WTC11 (cell line): Measurements from ENCODE around the gene SETD1B. TPM values are rescaled to one million over a fixed set of nuclear protein-coding genes. Genes with fewer than 3 reads are reported as not detected.

Source experiments
- ATAC-seq: fragments of 200-7000 bp; cut with Tn5 transposase; 2 replicates; pipeline ENCODE4 v1.10.0; 2021; ENCODE audit warnings: mild to moderate bottlenecking, moderate library complexity
- CTCF ChIA-PET: fragments of 300-600 bp; sonication (Branson Sonifier 250); formaldehyde crosslinking; loops from one replicate; lab custom pipeline; 2021; ENCODE audit warnings: antibody characterized with exemption; lab: Charles Lee
- POLR2A ChIA-PET: fragments of 350-600 bp; sonication (Branson Sonifier 250); formaldehyde crosslinking; loops from one replicate; lab custom pipeline; 2021; ENCODE audit warnings: antibody characterized with exemption; lab: Charles Lee
- DNase-seq: peaks from one replicate; pipeline ENCODE4 v3.0.0; 2021; ENCODE audit warnings: low spot score
- H3K27ac Mint-ChIP-seq: 2 replicates; pipeline ENCODE4 v1.8.0; 2021; ENCODE audit warnings: mixed read lengths
- H3K27me3 Mint-ChIP-seq: 2 replicates; pipeline ENCODE4 v1.8.0; 2021; ENCODE audit warnings: low read depth, mild to moderate bottlenecking, moderate library complexity, mixed read lengths
- H3K36me3 Mint-ChIP-seq: 2 replicates; pipeline ENCODE4 v1.8.0; 2021; ENCODE audit warnings: mixed read lengths
- H3K4me1 Mint-ChIP-seq: 2 replicates; pipeline ENCODE4 v1.8.0; 2022; ENCODE audit warnings: mixed read lengths
- H3K4me3 Mint-ChIP-seq: 2 replicates; pipeline ENCODE4 v1.8.0; 2021; ENCODE audit warnings: mild to moderate bottlenecking, moderate library complexity, mixed read lengths
- H3K9me3 Mint-ChIP-seq: 2 replicates; pipeline ENCODE4 v1.8.0; 2021; ENCODE audit warnings: mixed read lengths
- CBFB ChIP-seq: sonication (generic); formaldehyde crosslinking; IDR thresholded peaks from 2 replicates; pipeline ENCODE4 v1.8.1; 2022; ENCODE audit warnings: mild to moderate bottlenecking, low read depth, missing genetic modification reagents
- EMX1 ChIP-seq: fragments of 250-450 bp; sonication (Bioruptor Pico); IDR thresholded peaks from 2 replicates; pipeline ENCODE4 v1.8.0; 2021; ENCODE audit warnings: mild to moderate bottlenecking
- FOXK1 ChIP-seq: sonication (generic); formaldehyde crosslinking; IDR thresholded peaks from 2 replicates; pipeline ENCODE4 v1.8.0; 2022; ENCODE audit warnings: mild to moderate bottlenecking, moderate library complexity, missing genetic modification reagents
- FOXP1 ChIP-seq: sonication (generic); formaldehyde crosslinking; IDR thresholded peaks from 2 replicates; pipeline ENCODE4 v1.8.0; 2022; ENCODE audit warnings: missing genetic modification reagents, mild to moderate bottlenecking, moderate library complexity, borderline replicate concordance
- GTF2I ChIP-seq: fragments of 250-450 bp; sonication (Bioruptor Pico); conservative IDR thresholded peaks from 2 replicates; pipeline ENCODE4 v1.4.0; 2021; ENCODE audit warnings: mild to moderate bottlenecking
- IRF2 ChIP-seq: sonication (generic); formaldehyde crosslinking; IDR thresholded peaks from 2 replicates; pipeline ENCODE4 v1.8.0; 2022; ENCODE audit warnings: low read depth, missing genetic modification reagents, borderline replicate concordance
- NFE2L1 ChIP-seq: sonication (generic); formaldehyde crosslinking; IDR thresholded peaks from 2 replicates; pipeline ENCODE4 v1.8.1; 2023; ENCODE audit warnings: missing genetic modification reagents
- NFYB ChIP-seq: sonication (generic); formaldehyde crosslinking; conservative IDR thresholded peaks from 2 replicates; pipeline ENCODE4 v1.8.0; 2022; ENCODE audit warnings: low read depth, missing genetic modification reagents
- OVOL2 ChIP-seq: fragments of 250-450 bp; sonication (Bioruptor Pico); IDR thresholded peaks from 2 replicates; pipeline ENCODE4 v1.9.0; 2021; ENCODE audit warnings: mild to moderate bottlenecking, borderline replicate concordance
- SMAD3 ChIP-seq: sonication (generic); formaldehyde crosslinking; IDR thresholded peaks from 2 replicates; pipeline ENCODE4 v1.8.0; 2022; ENCODE audit warnings: missing genetic modification reagents, mild to moderate bottlenecking, borderline replicate concordance
- TCF7 ChIP-seq: sonication (generic); formaldehyde crosslinking; IDR thresholded peaks from 2 replicates; pipeline ENCODE4 v1.8.0; 2022; ENCODE audit warnings: mild to moderate bottlenecking, low read depth, missing genetic modification reagents, moderate library complexity
- ZNF232 ChIP-seq: sonication (generic); formaldehyde crosslinking; IDR thresholded peaks from 2 replicates; pipeline ENCODE4 v1.8.0; 2022; ENCODE audit warnings: mild to moderate bottlenecking, missing genetic modification reagents
- ZNF317 ChIP-seq: sonication (generic); formaldehyde crosslinking; IDR thresholded peaks from 2 replicates; pipeline ENCODE4 v1.8.1; 2023; ENCODE audit warnings: low read depth, mild to moderate bottlenecking, moderate library complexity, missing genetic modification reagents, borderline replicate concordance
- ZNF423 ChIP-seq: fragments of 250-450 bp; sonication (Bioruptor Pico); IDR thresholded peaks from 2 replicates; pipeline ENCODE4 v2.1.2; 2022; ENCODE audit warnings: mild to moderate bottlenecking, moderate library complexity
- total RNA-seq: library from RNA; stranded (reverse); gene quantifications from 3 replicates; pipeline ENCODE4 v1.2.3, GENCODE V29; 2021
- TF ChIP-seq, protein P1 (sequence below): sonication (generic); formaldehyde crosslinking; IDR thresholded peaks from 2 replicates; pipeline ENCODE4 v1.8.1; 2023; ENCODE audit warnings: mild to moderate bottlenecking, missing genetic modification reagents, moderate library complexity
- TF ChIP-seq, protein P2 (sequence below): fragments of 250-450 bp; sonication (Bioruptor Pico); IDR thresholded peaks from 2 replicates; pipeline ENCODE4 v1.9.0; 2021; ENCODE audit warnings: mild to moderate bottlenecking
- TF ChIP-seq, protein P3 (sequence below): fragments of 250-450 bp; sonication (Bioruptor Pico); IDR thresholded peaks from 2 replicates; pipeline ENCODE4 v1.9.0; 2021; ENCODE audit warnings: mild to moderate bottlenecking, borderline replicate concordance
- TF ChIP-seq, protein P4 (sequence below): sonication (generic); formaldehyde crosslinking; IDR thresholded peaks from 2 replicates; pipeline ENCODE4 v1.8.1; 2022; ENCODE audit warnings: low read depth, mild to moderate bottlenecking, moderate library complexity, missing genetic modification reagents, borderline replicate concordance
- TF ChIP-seq, protein P5 (sequence below): sonication (generic); formaldehyde crosslinking; IDR thresholded peaks from 2 replicates; pipeline ENCODE4 v1.8.0; 2023; ENCODE audit warnings: mild to moderate bottlenecking, missing genetic modification reagents
- TF ChIP-seq, protein P6 (sequence below): sonication (generic); formaldehyde crosslinking; conservative IDR thresholded peaks from 2 replicates; pipeline ENCODE4 v1.8.1; 2022; ENCODE audit warnings: mild to moderate bottlenecking, missing genetic modification reagents
- TF ChIP-seq, protein P7 (sequence below): fragments of 250-450 bp; sonication (Bioruptor Pico); IDR thresholded peaks from 2 replicates; pipeline ENCODE4 v1.9.0; 2021; ENCODE audit warnings: moderate library complexity, mild to moderate bottlenecking, inconsistent platforms, borderline replicate concordance

SETD1B gene
- total RNA-seq, 1 experiment from 2014 or later, result 19.5 TPM

DNA sequence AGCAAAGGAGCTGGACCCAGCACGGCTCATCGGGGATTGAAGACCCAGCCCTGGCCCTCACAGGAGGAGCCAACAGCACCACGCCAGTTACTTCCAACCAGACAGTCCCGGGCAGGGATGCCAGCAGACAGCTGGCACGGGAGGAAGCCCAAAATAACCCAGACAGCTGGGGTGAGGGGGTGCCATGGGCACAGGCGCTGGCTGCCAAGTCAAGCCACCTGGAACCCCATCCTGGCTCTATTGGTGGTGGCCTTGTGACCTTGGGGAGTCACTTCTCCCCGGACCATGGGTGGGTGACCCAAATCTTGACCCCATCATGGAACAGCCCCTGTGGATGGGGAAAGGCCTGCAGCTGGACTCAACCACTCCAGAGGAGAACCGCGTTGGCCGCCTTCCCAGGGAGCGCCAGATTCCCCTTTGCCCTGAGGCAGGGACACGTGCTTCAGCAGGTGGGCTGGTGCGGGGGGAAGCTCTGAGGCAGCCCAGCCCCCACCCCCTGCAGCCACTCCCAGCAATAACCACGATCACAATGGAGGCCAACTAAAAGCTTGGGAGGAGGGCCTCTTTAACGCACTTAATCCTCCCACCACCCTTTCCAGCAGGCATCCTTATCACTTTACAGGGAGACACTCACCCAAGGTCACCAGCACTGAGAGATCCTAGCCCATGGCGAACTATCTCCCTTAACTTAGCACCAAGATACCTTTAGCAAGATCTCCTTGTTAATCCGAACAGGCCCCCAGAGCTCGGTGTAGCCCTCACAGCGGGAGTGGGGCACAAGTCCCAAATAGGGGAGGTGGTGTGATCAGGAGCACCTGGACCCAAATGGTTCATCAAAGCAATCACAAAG, 5.6 kb upstream of the SETD1B start:
- H3K27me3 Mint-ChIP-seq, result no peaks in the 10 kb centered on the region
- H3K27ac Mint-ChIP-seq, result peak overlapping the region; percentile 92
- peak overlapping the region; percentile 67 for H3K4me3 Mint-ChIP-seq
- peaks cover 49% of the 10 kb centered on the region for H3K4me1 Mint-ChIP-seq
- CTCF ChIA-PET, result interaction anchor here (0.9 to 12.5 kb wide), 3 partner anchors 9 to 120 kb away, joined by 3 to 532 read pairs (median 227); partner anchors contain the start of genes CFAP251 and SETD1B
- H3K36me3 Mint-ChIP-seq, result peaks cover 15% of the 10 kb centered on the region
- POLR2A ChIA-PET, result interaction anchor here (1.2 to 11.7 kb wide), 2 partner anchors 11 to 90 kb away, joined by 3 to 161 read pairs; partner anchors contain the start of gene PSMD9
- no peak for ATAC-seq
- DNase-seq, result no peak
- H3K9me3 Mint-ChIP-seq, result no peaks in the 10 kb centered on the region
- TF ChIP-seq GTF2I (no peak), SMAD3 (CRISPR knock-in tag) (0 out of 2 replicates have a peak, but pooled peaks have one; percentile 3), CBFB (no peak), FOXK1 (no peak), NFE2L1 (no peak), ZNF232 (CRISPR knock-in tag) (0 out of 2 replicates have a peak, but pooled peaks have one; percentile 32), EMX1 (CRISPR knock-in tag) (0 out of 2 replicates have a peak, but pooled peaks have one; percentile 34), FOXP1 (CRISPR knock-in tag) (no peak), ZNF317 (CRISPR knock-in tag) (no peak), NFYB (CRISPR knock-in tag) (no peak), OVOL2 (CRISPR knock-in tag) (no peak), IRF2 (CRISPR knock-in tag) (no peak), ZNF423 (CRISPR knock-in tag) (no peak), TCF7 (CRISPR knock-in tag) (no peak)
- TF ChIP-seq, protein P1, sequence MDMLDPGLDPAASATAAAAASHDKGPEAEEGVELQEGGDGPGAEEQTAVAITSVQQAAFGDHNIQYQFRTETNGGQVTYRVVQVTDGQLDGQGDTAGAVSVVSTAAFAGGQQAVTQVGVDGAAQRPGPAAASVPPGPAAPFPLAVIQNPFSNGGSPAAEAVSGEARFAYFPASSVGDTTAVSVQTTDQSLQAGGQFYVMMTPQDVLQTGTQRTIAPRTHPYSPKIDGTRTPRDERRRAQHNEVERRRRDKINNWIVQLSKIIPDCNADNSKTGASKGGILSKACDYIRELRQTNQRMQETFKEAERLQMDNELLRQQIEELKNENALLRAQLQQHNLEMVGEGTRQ, result no peak
- TF ChIP-seq, protein P2, sequence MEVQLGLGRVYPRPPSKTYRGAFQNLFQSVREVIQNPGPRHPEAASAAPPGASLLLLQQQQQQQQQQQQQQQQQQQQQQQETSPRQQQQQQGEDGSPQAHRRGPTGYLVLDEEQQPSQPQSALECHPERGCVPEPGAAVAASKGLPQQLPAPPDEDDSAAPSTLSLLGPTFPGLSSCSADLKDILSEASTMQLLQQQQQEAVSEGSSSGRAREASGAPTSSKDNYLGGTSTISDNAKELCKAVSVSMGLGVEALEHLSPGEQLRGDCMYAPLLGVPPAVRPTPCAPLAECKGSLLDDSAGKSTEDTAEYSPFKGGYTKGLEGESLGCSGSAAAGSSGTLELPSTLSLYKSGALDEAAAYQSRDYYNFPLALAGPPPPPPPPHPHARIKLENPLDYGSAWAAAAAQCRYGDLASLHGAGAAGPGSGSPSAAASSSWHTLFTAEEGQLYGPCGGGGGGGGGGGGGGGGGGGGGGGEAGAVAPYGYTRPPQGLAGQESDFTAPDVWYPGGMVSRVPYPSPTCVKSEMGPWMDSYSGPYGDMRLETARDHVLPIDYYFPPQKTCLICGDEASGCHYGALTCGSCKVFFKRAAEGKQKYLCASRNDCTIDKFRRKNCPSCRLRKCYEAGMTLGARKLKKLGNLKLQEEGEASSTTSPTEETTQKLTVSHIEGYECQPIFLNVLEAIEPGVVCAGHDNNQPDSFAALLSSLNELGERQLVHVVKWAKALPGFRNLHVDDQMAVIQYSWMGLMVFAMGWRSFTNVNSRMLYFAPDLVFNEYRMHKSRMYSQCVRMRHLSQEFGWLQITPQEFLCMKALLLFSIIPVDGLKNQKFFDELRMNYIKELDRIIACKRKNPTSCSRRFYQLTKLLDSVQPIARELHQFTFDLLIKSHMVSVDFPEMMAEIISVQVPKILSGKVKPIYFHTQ, result no peak
- TF ChIP-seq, protein P3, sequence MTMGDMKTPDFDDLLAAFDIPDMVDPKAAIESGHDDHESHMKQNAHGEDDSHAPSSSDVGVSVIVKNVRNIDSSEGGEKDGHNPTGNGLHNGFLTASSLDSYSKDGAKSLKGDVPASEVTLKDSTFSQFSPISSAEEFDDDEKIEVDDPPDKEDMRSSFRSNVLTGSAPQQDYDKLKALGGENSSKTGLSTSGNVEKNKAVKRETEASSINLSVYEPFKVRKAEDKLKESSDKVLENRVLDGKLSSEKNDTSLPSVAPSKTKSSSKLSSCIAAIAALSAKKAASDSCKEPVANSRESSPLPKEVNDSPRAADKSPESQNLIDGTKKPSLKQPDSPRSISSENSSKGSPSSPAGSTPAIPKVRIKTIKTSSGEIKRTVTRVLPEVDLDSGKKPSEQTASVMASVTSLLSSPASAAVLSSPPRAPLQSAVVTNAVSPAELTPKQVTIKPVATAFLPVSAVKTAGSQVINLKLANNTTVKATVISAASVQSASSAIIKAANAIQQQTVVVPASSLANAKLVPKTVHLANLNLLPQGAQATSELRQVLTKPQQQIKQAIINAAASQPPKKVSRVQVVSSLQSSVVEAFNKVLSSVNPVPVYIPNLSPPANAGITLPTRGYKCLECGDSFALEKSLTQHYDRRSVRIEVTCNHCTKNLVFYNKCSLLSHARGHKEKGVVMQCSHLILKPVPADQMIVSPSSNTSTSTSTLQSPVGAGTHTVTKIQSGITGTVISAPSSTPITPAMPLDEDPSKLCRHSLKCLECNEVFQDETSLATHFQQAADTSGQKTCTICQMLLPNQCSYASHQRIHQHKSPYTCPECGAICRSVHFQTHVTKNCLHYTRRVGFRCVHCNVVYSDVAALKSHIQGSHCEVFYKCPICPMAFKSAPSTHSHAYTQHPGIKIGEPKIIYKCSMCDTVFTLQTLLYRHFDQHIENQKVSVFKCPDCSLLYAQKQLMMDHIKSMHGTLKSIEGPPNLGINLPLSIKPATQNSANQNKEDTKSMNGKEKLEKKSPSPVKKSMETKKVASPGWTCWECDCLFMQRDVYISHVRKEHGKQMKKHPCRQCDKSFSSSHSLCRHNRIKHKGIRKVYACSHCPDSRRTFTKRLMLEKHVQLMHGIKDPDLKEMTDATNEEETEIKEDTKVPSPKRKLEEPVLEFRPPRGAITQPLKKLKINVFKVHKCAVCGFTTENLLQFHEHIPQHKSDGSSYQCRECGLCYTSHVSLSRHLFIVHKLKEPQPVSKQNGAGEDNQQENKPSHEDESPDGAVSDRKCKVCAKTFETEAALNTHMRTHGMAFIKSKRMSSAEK, result no peak
- TF ChIP-seq, protein P4, sequence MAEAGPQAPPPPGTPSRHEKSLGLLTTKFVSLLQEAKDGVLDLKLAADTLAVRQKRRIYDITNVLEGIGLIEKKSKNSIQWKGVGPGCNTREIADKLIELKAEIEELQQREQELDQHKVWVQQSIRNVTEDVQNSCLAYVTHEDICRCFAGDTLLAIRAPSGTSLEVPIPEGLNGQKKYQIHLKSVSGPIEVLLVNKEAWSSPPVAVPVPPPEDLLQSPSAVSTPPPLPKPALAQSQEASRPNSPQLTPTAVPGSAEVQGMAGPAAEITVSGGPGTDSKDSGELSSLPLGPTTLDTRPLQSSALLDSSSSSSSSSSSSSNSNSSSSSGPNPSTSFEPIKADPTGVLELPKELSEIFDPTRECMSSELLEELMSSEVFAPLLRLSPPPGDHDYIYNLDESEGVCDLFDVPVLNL, result no peak
- TF ChIP-seq, protein P5, sequence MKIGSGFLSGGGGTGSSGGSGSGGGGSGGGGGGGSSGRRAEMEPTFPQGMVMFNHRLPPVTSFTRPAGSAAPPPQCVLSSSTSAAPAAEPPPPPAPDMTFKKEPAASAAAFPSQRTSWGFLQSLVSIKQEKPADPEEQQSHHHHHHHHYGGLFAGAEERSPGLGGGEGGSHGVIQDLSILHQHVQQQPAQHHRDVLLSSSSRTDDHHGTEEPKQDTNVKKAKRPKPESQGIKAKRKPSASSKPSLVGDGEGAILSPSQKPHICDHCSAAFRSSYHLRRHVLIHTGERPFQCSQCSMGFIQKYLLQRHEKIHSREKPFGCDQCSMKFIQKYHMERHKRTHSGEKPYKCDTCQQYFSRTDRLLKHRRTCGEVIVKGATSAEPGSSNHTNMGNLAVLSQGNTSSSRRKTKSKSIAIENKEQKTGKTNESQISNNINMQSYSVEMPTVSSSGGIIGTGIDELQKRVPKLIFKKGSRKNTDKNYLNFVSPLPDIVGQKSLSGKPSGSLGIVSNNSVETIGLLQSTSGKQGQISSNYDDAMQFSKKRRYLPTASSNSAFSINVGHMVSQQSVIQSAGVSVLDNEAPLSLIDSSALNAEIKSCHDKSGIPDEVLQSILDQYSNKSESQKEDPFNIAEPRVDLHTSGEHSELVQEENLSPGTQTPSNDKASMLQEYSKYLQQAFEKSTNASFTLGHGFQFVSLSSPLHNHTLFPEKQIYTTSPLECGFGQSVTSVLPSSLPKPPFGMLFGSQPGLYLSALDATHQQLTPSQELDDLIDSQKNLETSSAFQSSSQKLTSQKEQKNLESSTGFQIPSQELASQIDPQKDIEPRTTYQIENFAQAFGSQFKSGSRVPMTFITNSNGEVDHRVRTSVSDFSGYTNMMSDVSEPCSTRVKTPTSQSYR (CRISPR knock-in tag), result no peak
- TF ChIP-seq, protein P6, sequence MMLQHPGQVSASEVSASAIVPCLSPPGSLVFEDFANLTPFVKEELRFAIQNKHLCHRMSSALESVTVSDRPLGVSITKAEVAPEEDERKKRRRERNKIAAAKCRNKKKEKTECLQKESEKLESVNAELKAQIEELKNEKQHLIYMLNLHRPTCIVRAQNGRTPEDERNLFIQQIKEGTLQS (CRISPR knock-in tag), result no peak
- TF ChIP-seq, protein P7, sequence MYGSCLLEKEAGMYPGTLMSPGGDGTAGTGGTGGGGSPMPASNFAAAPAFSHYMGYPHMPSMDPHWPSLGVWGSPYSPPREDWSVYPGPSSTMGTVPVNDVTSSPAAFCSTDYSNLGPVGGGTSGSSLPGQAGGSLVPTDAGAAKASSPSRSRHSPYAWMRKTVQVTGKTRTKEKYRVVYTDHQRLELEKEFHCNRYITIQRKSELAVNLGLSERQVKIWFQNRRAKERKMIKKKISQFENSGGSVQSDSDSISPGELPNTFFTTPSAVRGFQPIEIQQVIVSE (CRISPR knock-in tag), result no peak
